Right renal pelvis (tissue), 4 donors: ENCODE results near the gene DNAJA3. TPM values are rescaled to one million over a fixed set of nuclear protein-coding genes. Genes with fewer than 3 reads are reported as not detected.

Experiments
- DNase-seq, 4 donors: peaks; one replicate each; pipeline ENCODE4 v3.0.0-alpha.2; 2013; ENCODE audit warnings: low read depth in 4 of 4, low spot score in 3 of 4, missing footprints in 1 of 4
- polyA plus RNA-seq, 4 donors: library from polyadenylated mRNA; unstranded; fragments of 120-200 nt; gene quantifications; one replicate each; pipeline ENCODE4 v1.2.1, GENCODE V29; 2013; ENCODE audit not compliant: insufficient read length in 4 of 4

Gene DNAJA3
- polyA plus RNA-seq, 4 donors: 37.1 to 41.0 (median 40.1) TPM

- DNase-seq: no peak
Measured at GRCh38 chr16:4501071-4501478, 75.4 kb downstream of the DNAJA3 start.

DNA sequence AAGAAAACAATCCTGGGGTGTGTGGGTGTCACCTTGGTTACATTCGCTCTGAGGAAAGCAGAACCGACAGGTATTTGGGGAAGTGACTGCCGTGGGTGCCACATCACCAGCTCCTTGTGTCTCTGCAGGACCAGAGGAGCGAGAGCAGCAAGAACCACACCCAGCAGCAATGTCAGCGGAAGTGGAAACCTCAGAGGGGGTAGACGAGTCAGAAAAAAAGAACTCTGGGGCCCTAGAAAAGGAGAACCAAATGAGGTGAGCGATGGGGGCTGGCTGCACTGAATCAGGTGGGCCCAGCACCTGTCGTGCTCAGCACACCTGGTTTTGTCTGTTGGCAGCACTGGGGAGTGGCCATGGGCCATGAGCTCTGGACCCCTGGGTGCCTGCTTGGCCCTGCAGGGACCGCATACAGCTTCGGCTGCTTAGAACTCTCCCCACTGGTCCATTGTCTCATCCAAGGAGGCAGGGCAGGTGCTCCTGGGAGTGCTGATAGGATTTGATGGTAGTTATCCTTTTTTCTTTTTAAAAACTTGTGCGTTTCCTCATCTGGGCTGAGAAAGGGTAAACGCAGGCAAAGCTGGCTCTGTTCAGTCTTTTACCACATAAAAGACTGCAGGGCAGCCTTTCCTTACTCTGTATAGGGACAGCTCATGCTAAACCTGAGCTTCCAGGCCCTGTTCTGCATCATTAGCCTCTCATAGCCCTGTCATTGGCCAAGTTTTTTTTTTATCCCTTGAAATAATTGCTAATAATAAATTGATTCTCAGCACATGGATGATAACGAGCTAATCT lies 79.9 kb downstream of the DNAJA3 start:
- DNase-seq: no peak

Other genes with a start within 250 kb of the DNAJA3 start
- gene SRL, start 183.8 kb upstream of the DNAJA3 start, polyA plus RNA-seq: 1 to 10 TPM; 1.2 to 1.7 (median 1.4) TPM
- 10 to 100 TPM; 16.9 to 21.6 (median 18.3) TPM for gene TFAP4, start 152.8 kb upstream of the DNAJA3 start, polyA plus RNA-seq
- gene GLIS2, start 109.8 kb upstream of the DNAJA3 start, polyA plus RNA-seq: 10 to 100 TPM; 41.2 to 55.1 (median 42.4) TPM
- gene PAM16, start 74.5 kb upstream of the DNAJA3 start, polyA plus RNA-seq: 10 to 100 TPM; 21.4 to 32.2 (median 22.6) TPM
- gene VASN, start 54.0 kb upstream of the DNAJA3 start, polyA plus RNA-seq: 10 to 100 TPM; 43.5 to 74.1 (median 48.2) TPM
- gene CORO7, start 9.3 kb upstream of the DNAJA3 start, polyA plus RNA-seq: 10 to 100 TPM; 15.1 to 22.0 (median 16.9) TPM
- gene NMRAL1, start 48.8 kb downstream of the DNAJA3 start, polyA plus RNA-seq: 10 to 100 TPM; 31.2 to 47.1 (median 41.6) TPM
- 10 to 100 TPM; 47.2 to 54.9 (median 47.7) TPM for gene HMOX2, start 50.5 kb downstream of the DNAJA3 start, polyA plus RNA-seq
- gene CDIP1, start 112.9 kb downstream of the DNAJA3 start, polyA plus RNA-seq: 10 to 100 TPM; 26.4 to 35.3 (median 31.6) TPM
- gene C16orf96, start 130.5 kb downstream of the DNAJA3 start, polyA plus RNA-seq: under 1 TPM; 0.17 to 0.33 (median 0.26) TPM
- 10 to 100 TPM; 14.4 to 26.8 (median 15.3) TPM for gene UBALD1, start 189.0 kb downstream of the DNAJA3 start, polyA plus RNA-seq
- 10 to 100 TPM; 42.1 to 63.2 (median 47.1) TPM for gene MGRN1, start 199.0 kb downstream of the DNAJA3 start, polyA plus RNA-seq